ENCODE measurements around the gene PPP6R2.

Gene PPP6R2

GRCh38 chr22:50443197-50443596 is 100.1 kb downstream of the PPP6R2 start:
- Histone ChIP-seq H3K9me3 (ENCODE audit: severe bottlenecking) (no peaks in the 10 kb centered on the region), H3K4me3 (ENCODE audit: low read depth, low read length) (no peak overlapping the region), H3K27me3 (ENCODE audit: insufficient read depth, low read depth, severe bottlenecking) (no peaks in the 10 kb centered on the region), H3K27ac (peak overlapping the region; percentile 12; the same call in 1 of the 2 replicates), H3K36me3 (peaks cover 77% of the 10 kb centered on the region)
- DNase-seq: no peak
- TF ChIP-seq, protein P1, sequence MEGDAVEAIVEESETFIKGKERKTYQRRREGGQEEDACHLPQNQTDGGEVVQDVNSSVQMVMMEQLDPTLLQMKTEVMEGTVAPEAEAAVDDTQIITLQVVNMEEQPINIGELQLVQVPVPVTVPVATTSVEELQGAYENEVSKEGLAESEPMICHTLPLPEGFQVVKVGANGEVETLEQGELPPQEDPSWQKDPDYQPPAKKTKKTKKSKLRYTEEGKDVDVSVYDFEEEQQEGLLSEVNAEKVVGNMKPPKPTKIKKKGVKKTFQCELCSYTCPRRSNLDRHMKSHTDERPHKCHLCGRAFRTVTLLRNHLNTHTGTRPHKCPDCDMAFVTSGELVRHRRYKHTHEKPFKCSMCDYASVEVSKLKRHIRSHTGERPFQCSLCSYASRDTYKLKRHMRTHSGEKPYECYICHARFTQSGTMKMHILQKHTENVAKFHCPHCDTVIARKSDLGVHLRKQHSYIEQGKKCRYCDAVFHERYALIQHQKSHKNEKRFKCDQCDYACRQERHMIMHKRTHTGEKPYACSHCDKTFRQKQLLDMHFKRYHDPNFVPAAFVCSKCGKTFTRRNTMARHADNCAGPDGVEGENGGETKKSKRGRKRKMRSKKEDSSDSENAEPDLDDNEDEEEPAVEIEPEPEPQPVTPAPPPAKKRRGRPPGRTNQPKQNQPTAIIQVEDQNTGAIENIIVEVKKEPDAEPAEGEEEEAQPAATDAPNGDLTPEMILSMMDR (IDR thresholded peaks at IDR 0.05; ENCODE audit: low read depth, low read length): no peak

DNA sequence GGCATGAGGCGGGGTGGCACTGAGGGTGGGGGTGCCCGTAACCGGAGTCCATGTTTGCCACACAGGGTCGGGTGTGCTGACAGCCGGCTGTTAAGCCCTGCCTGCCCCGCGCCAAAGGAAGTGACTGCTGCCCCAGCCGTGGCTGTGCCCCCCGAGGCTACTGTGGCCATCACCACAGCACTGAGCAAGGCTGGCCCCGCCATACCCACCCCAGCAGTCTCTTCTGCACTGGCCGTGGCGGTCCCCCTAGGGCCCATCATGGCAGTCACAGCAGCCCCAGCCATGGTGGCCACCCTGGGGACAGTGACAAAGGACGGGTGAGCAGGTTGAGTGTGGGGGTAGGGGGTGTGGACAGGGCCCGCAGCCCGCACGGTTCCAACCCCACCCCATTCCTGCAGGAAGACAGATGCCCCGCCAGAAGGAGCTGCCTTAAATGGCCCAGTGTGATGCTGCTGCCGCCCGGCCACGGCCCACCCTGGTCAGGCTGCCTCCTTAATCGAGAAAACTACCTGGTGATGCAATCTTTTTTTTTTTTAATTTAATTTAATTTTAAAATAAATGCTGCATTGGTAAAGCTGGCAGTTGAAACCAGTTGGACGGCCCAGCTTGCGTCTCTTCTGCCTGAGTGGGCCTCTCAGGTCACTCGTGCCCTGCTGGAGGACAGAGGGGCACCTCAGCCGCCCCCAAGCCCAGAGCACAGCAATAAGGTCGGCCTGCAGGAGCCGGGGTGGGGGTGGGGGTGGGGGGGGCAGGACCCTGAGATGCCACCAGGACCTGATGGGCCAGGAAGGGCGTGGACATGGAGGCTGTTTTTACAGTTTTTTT is 100.9 kb downstream of the PPP6R2 start:
- H3K4me3 ChIP-seq (ENCODE audit: low read depth, low read length): no peak overlapping the region
- no peak for DNase-seq
- H3K9me3 ChIP-seq (ENCODE audit: severe bottlenecking): no peaks in the 10 kb centered on the region
- no peak overlapping the region for H3K27ac ChIP-seq
- TF ChIP-seq, protein P1 (IDR thresholded peaks at IDR 0.05; ENCODE audit: low read depth, low read length): no peak
- peaks cover 75% of the 10 kb centered on the region for H3K36me3 ChIP-seq
- no peaks in the 10 kb centered on the region for H3K27me3 ChIP-seq (ENCODE audit: insufficient read depth, low read depth, severe bottlenecking)

DNA sequence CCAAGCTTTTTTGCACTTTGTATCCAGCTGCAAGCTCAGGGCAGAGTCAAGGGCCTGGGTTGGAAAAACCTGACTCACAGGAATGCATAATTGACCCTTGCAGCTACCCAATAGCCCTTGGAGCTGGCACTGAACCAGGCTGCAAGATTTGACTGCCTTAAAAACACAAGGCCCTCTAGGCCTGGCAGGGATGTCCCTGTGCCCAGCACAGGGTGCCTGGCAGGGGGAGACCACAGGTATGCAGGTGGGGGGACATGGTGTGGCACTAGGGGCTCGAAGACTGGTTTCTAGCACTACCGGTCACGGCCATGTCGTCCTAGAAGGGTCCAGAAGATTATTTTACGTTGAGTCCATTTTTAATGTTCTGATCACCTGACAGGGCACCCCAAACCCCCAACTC is 101.5 kb downstream of the PPP6R2 start:
- TF ChIP-seq, protein P1 (IDR thresholded peaks at IDR 0.05; ENCODE audit: low read depth, low read length): no peak
- Histone ChIP-seq H3K27ac (no peak overlapping the region; the same call in 1 of the 2 replicates), H3K36me3 (peaks cover 74% of the 10 kb centered on the region), H3K27me3 (ENCODE audit: insufficient read depth, low read depth, severe bottlenecking) (no peaks in the 10 kb centered on the region), H3K9me3 (ENCODE audit: severe bottlenecking) (no peaks in the 10 kb centered on the region), H3K4me3 (ENCODE audit: low read depth, low read length) (no peak overlapping the region)
- no peak for DNase-seq

DNA sequence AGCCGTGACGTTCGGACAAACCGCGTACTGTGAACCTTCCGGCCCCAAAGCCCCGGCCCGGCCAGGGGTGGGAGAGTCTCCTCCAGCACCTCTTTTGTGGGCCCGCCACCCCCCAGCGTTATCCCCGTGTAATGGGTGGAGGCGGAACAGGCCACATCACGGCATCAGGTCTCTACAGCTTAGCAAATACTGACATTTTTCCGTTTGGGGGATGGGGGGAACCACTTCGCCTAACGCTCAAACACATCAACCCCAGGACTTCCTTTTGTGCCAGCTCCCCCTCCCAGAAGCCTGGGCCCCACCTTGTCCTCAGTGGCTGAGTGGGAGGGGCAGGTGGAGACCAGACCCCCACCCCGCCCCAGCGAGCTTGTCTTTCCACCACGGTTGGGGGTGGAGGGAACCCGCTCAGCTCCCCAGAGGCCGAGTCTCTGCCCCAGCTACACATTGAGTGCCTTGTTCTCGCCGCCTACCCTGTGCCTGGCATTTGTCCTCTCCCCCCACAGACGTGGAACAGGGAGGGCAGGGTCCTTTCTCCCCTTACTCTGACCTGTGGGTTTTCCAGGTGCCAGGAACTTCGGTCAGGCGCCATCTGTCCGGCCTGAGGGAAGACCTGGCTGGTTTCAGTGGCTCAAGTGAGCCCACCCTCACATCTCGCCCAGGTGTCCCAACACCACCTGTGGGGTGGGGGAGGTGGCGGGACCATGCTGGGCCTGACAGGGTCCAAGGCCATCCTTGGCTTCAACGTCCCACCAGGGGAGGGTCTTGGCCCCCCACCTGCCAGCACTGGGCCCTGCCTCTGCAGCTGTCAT is 102.1 kb downstream of the PPP6R2 start:
- no peak for DNase-seq
- Histone ChIP-seq H3K36me3 (peaks cover 73% of the 10 kb centered on the region), H3K4me3 (ENCODE audit: low read depth, low read length) (no peak overlapping the region), H3K9me3 (ENCODE audit: severe bottlenecking) (no peaks in the 10 kb centered on the region), H3K27me3 (ENCODE audit: insufficient read depth, low read depth, severe bottlenecking) (no peaks in the 10 kb centered on the region), H3K27ac (peak overlapping the region; percentile 29; the same call in 1 of the 2 replicates)
- TF ChIP-seq, protein P1 (IDR thresholded peaks at IDR 0.05; ENCODE audit: low read depth, low read length): no peak

- Histone ChIP-seq H3K36me3 (peaks cover 68% of the 10 kb centered on the region), H3K9me3 (ENCODE audit: severe bottlenecking) (no peaks in the 10 kb centered on the region), H3K27me3 (ENCODE audit: insufficient read depth, low read depth, severe bottlenecking) (no peaks in the 10 kb centered on the region), H3K27ac (no peak overlapping the region), H3K4me3 (ENCODE audit: low read depth, low read length) (no peak overlapping the region)
- DNase-seq: no peak
- TF ChIP-seq, protein P1 (IDR thresholded peaks at IDR 0.05; ENCODE audit: low read depth, low read length): no peak
Observed at GRCh38 chr22:50445880-50446707, 103.0 kb downstream of the PPP6R2 start.

Data from WERI-Rb-1 (cell line).